Activated CD4-positive, alpha-beta T cell treated with anti-CD3 and anti-CD28 coated beads, Interleukin-2, Interleukin-6, amounts not matched to agents 100 ng/mL and 50 ng/mL, durations not matched to agents 16 hours and 8 hours (primary cell): Measurements from ENCODE around the gene NKX1-1.
"Not testable (repeated sequence)": the region's sequence is repeated elsewhere in the genome, so short reads cannot be mapped to it uniquely, and the experiment has no call there.

Experiments
- DNase-seq: peaks from one replicate; pipeline ENCODE4 v3.0.0-alpha.2; 2020

NKX1-1 gene

GRCh38 chr4:1406394-1406980, at the start of gene NKX1-1:
Gene NKX1-1, minus strand, starts transcription at chr4:1406442. Its CDS starts 0 bp downstream, at chr4:1406442.
- no peak for DNase-seq

GRCh38 chr4:1453731-1454130, 47.5 kb upstream of the NKX1-1 start:
- DNase-seq: no peak

GRCh38 chr4:1452431-1453051, 46.3 kb upstream of the NKX1-1 start:
- DNase-seq: no peak

GRCh38 chr4:1451752-1452122, 45.5 kb upstream of the NKX1-1 start:
- no peak for DNase-seq

- no peak for DNase-seq
Observed at GRCh38 chr4:1451106-1451751, 45.0 kb upstream of the NKX1-1 start.

- no peak for DNase-seq
Observed at GRCh38 chr4:1449833-1450741, 43.8 kb upstream of the NKX1-1 start.

GRCh38 chr4:1449475-1449832, 43.2 kb upstream of the NKX1-1 start:
- no peak for DNase-seq

- no peak for DNase-seq
Observed at GRCh38 chr4:1448589-1449420, 42.6 kb upstream of the NKX1-1 start.

- no peak for DNase-seq
Observed at GRCh38 chr4:1447676-1448588, 41.7 kb upstream of the NKX1-1 start.

GRCh38 chr4:1446502-1447386, 40.5 kb upstream of the NKX1-1 start:
- no peak for DNase-seq

GRCh38 chr4:1445716-1446445, 39.6 kb upstream of the NKX1-1 start:
- DNase-seq: no peak

GRCh38 chr4:1443688-1444172, 37.5 kb upstream of the NKX1-1 start:
- DNase-seq: not testable (repeated sequence)

GRCh38 chr4:1427010-1427409, 20.8 kb upstream of the NKX1-1 start:
- DNase-seq: no peak

GRCh38 chr4:1421657-1422056, 15.4 kb upstream of the NKX1-1 start:
- no peak for DNase-seq

- DNase-seq: no peak
Observed at GRCh38 chr4:1419708-1420107, 13.5 kb upstream of the NKX1-1 start.

- DNase-seq: no peak
Observed at GRCh38 chr4:1418494-1419285, 12.4 kb upstream of the NKX1-1 start.

- no peak for DNase-seq
Observed at GRCh38 chr4:1417522-1418390, 11.5 kb upstream of the NKX1-1 start.

- DNase-seq: no peak
Observed at GRCh38 chr4:1416948-1417260, 10.7 kb upstream of the NKX1-1 start.
